Neuronal stem cell (in vitro differentiated cells): ENCODE measurements around the gene ZSCAN25.

Experiments
- DNase-seq: peaks from one replicate; pipeline ENCODE4 v3.0.0-alpha.2; 2013; ENCODE audit warnings: low spot score
- H2AFZ ChIP-seq: one replicate; pipeline ENCODE4 v1.6.1; 2013; ENCODE audit warnings: mild to moderate bottlenecking, low read length, inconsistent platforms
- H2AK5ac ChIP-seq: 2 replicates; pipeline ENCODE4 v1.6.1; 2013; ENCODE audit warnings: low read depth, mild to moderate bottlenecking, inconsistent platforms, low read length, moderate library complexity, mixed read lengths
- H2BK120ac ChIP-seq: 2 replicates; pipeline ENCODE4 v1.6.1; 2013; ENCODE audit warnings: low read depth, mild to moderate bottlenecking, inconsistent platforms, low read length, moderate library complexity, mixed read lengths
- H2BK12ac ChIP-seq: one replicate; pipeline ENCODE4 v1.6.1; 2013; ENCODE audit warnings: low read length, inconsistent platforms
- H2BK15ac ChIP-seq: 2 replicates; pipeline ENCODE4 v1.6.1; 2013; ENCODE audit warnings: mild to moderate bottlenecking, low read length, inconsistent platforms, mixed read lengths
- H2BK5ac ChIP-seq: one replicate; pipeline ENCODE4 v1.6.1; 2013; ENCODE audit warnings: inconsistent platforms, mild to moderate bottlenecking, low read length, moderate library complexity
- H3K14ac ChIP-seq: one replicate; pipeline ENCODE4 v1.6.1; 2013; ENCODE audit warnings: low read length, inconsistent platforms
- H3K18ac ChIP-seq: 2 replicates; pipeline ENCODE4 v1.6.1; 2013; ENCODE audit warnings: low read length, inconsistent platforms
- H3K23ac ChIP-seq: 2 replicates; pipeline ENCODE4 v1.6.1; 2013; ENCODE audit warnings: low read depth, mild to moderate bottlenecking, mixed read lengths, low read length, inconsistent platforms; ENCODE audit not compliant: poor library complexity
- H3K27ac ChIP-seq: replicated peaks from 3 replicates; pipeline ENCODE4 v1.5.1; 2013; ENCODE audit warnings: low read length, inconsistent platforms
- H3K27me3 ChIP-seq, 3 experiments: 2 replicates each; pipeline ENCODE4 v1.6.1; 2013; ENCODE audit warnings: low read length in 3 of 3, mild to moderate bottlenecking in 2 of 3, inconsistent platforms in 1 of 3, low read depth in 1 of 3, mixed read lengths in 1 of 3, moderate library complexity in 1 of 3; ENCODE audit not compliant: control insufficient read depth in 3 of 3, insufficient read depth in 3 of 3
- H3K36me3 ChIP-seq, 2 donors: replicated peaks in 1 of 2; 2 replicates each; pipeline ENCODE4 v1.6.1; 2013; ENCODE audit warnings: low read length in 2 of 2; ENCODE audit not compliant: control insufficient read depth in 2 of 2, insufficient read depth in 2 of 2
- H3K4ac ChIP-seq: 2 replicates; pipeline ENCODE4 v1.6.1; 2013; ENCODE audit warnings: inconsistent platforms, mild to moderate bottlenecking, low read length, moderate library complexity
- H3K4me1 ChIP-seq, 2 donors: 1 replicate in 1 of 2; 2 replicates in 1 of 2; pipeline ENCODE4 v1.6.1; 2013; ENCODE audit warnings: low read length in 2 of 2, low read depth in 1 of 2; ENCODE audit not compliant: control insufficient read depth in 2 of 2, insufficient read depth in 1 of 2
- H3K4me2 ChIP-seq: one replicate; pipeline ENCODE4 v1.6.1; 2013; ENCODE audit warnings: mild to moderate bottlenecking, low read length, inconsistent platforms; ENCODE audit not compliant: insufficient read depth, poor library complexity, severe bottlenecking
- H3K4me3 ChIP-seq, 2 donors: 2 replicates each; pipeline ENCODE4 v1.5.1; 2013; ENCODE audit warnings: low read length in 2 of 2, mild to moderate bottlenecking in 2 of 2, inconsistent platforms in 1 of 2, moderate library complexity in 1 of 2
- H3K79me1 ChIP-seq: one replicate; pipeline ENCODE4 v1.6.1; 2013; ENCODE audit warnings: low read depth, mild to moderate bottlenecking, inconsistent platforms, low read length, moderate library complexity
- H3K9ac ChIP-seq: one replicate; pipeline ENCODE4 v1.6.1; 2013; ENCODE audit warnings: mild to moderate bottlenecking, low read depth, low read length, inconsistent platforms; ENCODE audit not compliant: poor library complexity
- H3K9me3 ChIP-seq, 2 donors: replicated peaks in 1 of 2; 2 replicates each; pipeline versions ENCODE3 to v1.6.1; 2013; ENCODE audit warnings: low read length in 2 of 2, mild to moderate bottlenecking in 2 of 2, inconsistent platforms in 1 of 2, low read depth in 1 of 2, mixed read lengths in 1 of 2, moderate library complexity in 1 of 2; ENCODE audit not compliant: control insufficient read depth in 2 of 2, insufficient read depth in 1 of 2
- H4K8ac ChIP-seq: one replicate; pipeline ENCODE4 v1.6.1; 2013; ENCODE audit warnings: low read depth, mild to moderate bottlenecking, inconsistent platforms, low read length, moderate library complexity
- H4K91ac ChIP-seq: one replicate; pipeline ENCODE4 v1.6.1; 2013; ENCODE audit warnings: low read length, low read depth, mild to moderate bottlenecking, inconsistent platforms; ENCODE audit not compliant: poor library complexity
- WGBS, 2 donors: extraction: QIAGEN DNeasy Blood & Tissue Kit; methylation state at CpG; one replicate each; pipeline ENCODE4 v1.1.7; 2013; ENCODE audit warnings: missing lambda C conversion rate in 2 of 2, mixed read lengths in 1 of 2; ENCODE audit not compliant: insufficient read length in 2 of 2, insufficient replicate concordance in 1 of 2; ENCODE audit errors: extremely low coverage in 2 of 2; 5-methylcytosine and 5-hydroxymethylcytosine counted together

Gene ZSCAN25

GRCh38 chr7:99677648-99678045 is 60.9 kb downstream of the ZSCAN25 start:
- Histone ChIP-seq H2AFZ (no peak overlapping the region), H3K4ac (no peak overlapping the region), H3K36me3 (no peaks in the 10 kb centered on the region), H3K27me3 (no peaks in the 10 kb centered on the region), H3K79me1 (no peaks in the 10 kb centered on the region), H3K27ac (no peak overlapping the region), H2BK12ac (no peak overlapping the region), H3K9me3 (peaks cover 0 to 4% of the 10 kb centered on the region in 2 donors), H3K9ac (no peak overlapping the region), H3K4me2 (no peak overlapping the region), H3K23ac (no peak overlapping the region), H2AK5ac (no peak overlapping the region), H3K4me3 (no peak overlapping the region), H3K14ac (no peak overlapping the region), H4K91ac (no peak overlapping the region), H2BK120ac (no peak overlapping the region), H2BK5ac (no peak overlapping the region), H3K4me1 (no peaks in the 10 kb centered on the region), H4K8ac (no peak overlapping the region), H2BK15ac (no peak overlapping the region), H3K18ac (no peak overlapping the region)
- DNase-seq = no peak
- no CpG with 5 or more reads among the region's 2 CpGs for WGBS, 2 donors

- DNase-seq = no peak
- Histone ChIP-seq H3K4me3 (no peak overlapping the region), H3K4me1 (no peaks in the 10 kb centered on the region), H3K4me2 (no peak overlapping the region), H3K23ac (no peak overlapping the region), H2AFZ (peak overlapping the region; percentile 41), H3K18ac (no peak overlapping the region), H2BK120ac (no peak overlapping the region), H3K9me3 (peaks cover 0 to 4% of the 10 kb centered on the region in 2 donors), H2AK5ac (no peak overlapping the region), H3K4ac (no peak overlapping the region), H3K27ac (no peak overlapping the region), H4K8ac (no peak overlapping the region), H3K79me1 (no peaks in the 10 kb centered on the region), H4K91ac (no peak overlapping the region), H2BK12ac (no peak overlapping the region), H3K36me3 (no peaks in the 10 kb centered on the region), H3K14ac (no peak overlapping the region), H2BK5ac (no peak overlapping the region), H3K27me3 (no peaks in the 10 kb centered on the region), H2BK15ac (no peak overlapping the region), H3K9ac (no peak overlapping the region)
- WGBS, 2 donors = no CpG with 5 or more reads among the region's 4 CpGs
Observed at GRCh38 chr7:99679032-99679399, 62.3 kb downstream of the ZSCAN25 start.

- Histone ChIP-seq H3K14ac (no peak within 1 kb of the TSS), H3K4me1 (no peaks in the 10 kb centered on the region), H3K79me1 (no peaks in the 10 kb centered on the region), H3K4me2 (no peak within 1 kb of the TSS), H2AFZ (peak within 1 kb of the TSS; percentile 41), H2BK5ac (no peak within 1 kb of the TSS), H2BK12ac (no peak within 1 kb of the TSS), H3K18ac (no peak within 1 kb of the TSS), H3K9ac (no peak within 1 kb of the TSS), H3K27ac (no peak within 1 kb of the TSS), H3K4ac (no peak within 1 kb of the TSS), H3K23ac (no peak within 1 kb of the TSS), H2AK5ac (no peak within 1 kb of the TSS), H4K91ac (no peak within 1 kb of the TSS), H3K4me3 (no peak within 1 kb of the TSS), H2BK15ac (no peak within 1 kb of the TSS), H3K9me3 (peaks cover 0 to 4% of the 10 kb centered on the region in 2 donors), H4K8ac (no peak within 1 kb of the TSS), H3K27me3 (no peaks in the 10 kb centered on the region), H2BK120ac (no peak within 1 kb of the TSS), H3K36me3 (no peaks in the 10 kb centered on the region)
- no CpG with 5 or more reads among the region's 10 CpGs for WGBS, 2 donors
- DNase-seq = no peak
Observed at GRCh38 chr7:99679400-99680191, 62.9 kb downstream of the ZSCAN25 start, which contains the start of gene CYP3A5. TSS of gene CYP3A5 (minus strand) at chr7:99679996. CDS start at chr7:99679896, 100 bp downstream.
